Ishikawa (cell line): Measurements from ENCODE around the gene PCK1.

Experiments used
- EGR1 ChIP-seq: IDR thresholded peaks from 2 replicates; pipeline ENCODE4 v1.6.1; 2012
- EP300 ChIP-seq: IDR thresholded peaks from 2 replicates; pipeline ENCODE4 v1.6.1; 2012; ENCODE audit warnings: borderline replicate concordance
- FOXM1 ChIP-seq: IDR thresholded peaks from 2 replicates; pipeline ENCODE4 v1.6.1; 2012; ENCODE audit warnings: low read depth, borderline replicate concordance
- NFIC ChIP-seq: IDR thresholded peaks from 2 replicates; pipeline ENCODE4 v1.6.1; 2012
- REST ChIP-seq: IDR thresholded peaks from 2 replicates; pipeline ENCODE4 v1.6.1; 2012; ENCODE audit warnings: low read depth, mild to moderate bottlenecking
- TCF12 ChIP-seq: IDR thresholded peaks from 2 replicates; pipeline ENCODE4 v1.6.1; 2012; ENCODE audit warnings: low read depth
- USF1 ChIP-seq: IDR thresholded peaks from 2 replicates; pipeline ENCODE4 v1.6.1; 2012

PCK1 gene

GRCh38 chr20:57617079-57617795 lies 56.3 kb downstream of the PCK1 start:
- TF ChIP-seq EP300 (no peak), REST (no peak), TCF12 (no peak), FOXM1 (no peak), NFIC (no peak), USF1 (no peak), EGR1 (no peak)
